ENCODE data around the gene NXPH3.

The NXPH3 gene

GRCh38 chr17:49618028-49618611 is 42.4 kb downstream of the NXPH3 start:
- no peak overlapping the region for H3K4me3 ChIP-seq (replicated peaks; ENCODE audit: low read depth, low read length)
- H3K36me3 ChIP-seq (ENCODE audit: control insufficient read depth, insufficient read depth, low read length): peaks cover 12% of the 10 kb centered on the region
- no peaks in the 10 kb centered on the region for H3K27me3 ChIP-seq (replicated peaks; ENCODE audit: control insufficient read depth, insufficient read depth, low read length)
- no peak for TF ChIP-seq CTCF (IDR thresholded peaks at IDR 0.05; ENCODE audit: insufficient read depth, low read length, poor library complexity, severe bottlenecking)
- DNase-seq (ENCODE audit: extremely low read depth, insufficient read length): no peak

DNA sequence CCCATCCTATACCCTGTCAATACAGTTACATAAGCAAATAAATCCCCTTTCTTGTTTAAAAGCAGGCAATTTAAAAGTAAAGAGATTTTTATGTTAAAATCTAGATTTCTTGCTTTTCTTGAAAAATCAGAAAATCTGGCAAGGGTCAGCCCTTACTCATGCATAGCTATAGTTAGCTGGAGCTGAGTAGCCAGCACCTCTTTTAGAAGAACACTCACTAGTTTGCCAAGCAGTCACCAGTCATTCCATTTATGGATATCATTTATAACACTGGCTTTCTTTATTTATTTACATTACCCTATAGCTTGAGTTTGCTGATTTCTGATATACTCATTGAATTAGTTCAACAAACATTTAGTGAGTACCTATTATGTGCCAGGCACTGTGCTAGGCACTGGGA is 45.7 kb downstream of the NXPH3 start:
- no peak for DNase-seq (ENCODE audit: extremely low read depth, insufficient read length)
- H3K4me3 ChIP-seq (replicated peaks; ENCODE audit: low read depth, low read length): no peak overlapping the region
- peaks cover 11% of the 10 kb centered on the region for H3K36me3 ChIP-seq (ENCODE audit: control insufficient read depth, insufficient read depth, low read length)

DNA sequence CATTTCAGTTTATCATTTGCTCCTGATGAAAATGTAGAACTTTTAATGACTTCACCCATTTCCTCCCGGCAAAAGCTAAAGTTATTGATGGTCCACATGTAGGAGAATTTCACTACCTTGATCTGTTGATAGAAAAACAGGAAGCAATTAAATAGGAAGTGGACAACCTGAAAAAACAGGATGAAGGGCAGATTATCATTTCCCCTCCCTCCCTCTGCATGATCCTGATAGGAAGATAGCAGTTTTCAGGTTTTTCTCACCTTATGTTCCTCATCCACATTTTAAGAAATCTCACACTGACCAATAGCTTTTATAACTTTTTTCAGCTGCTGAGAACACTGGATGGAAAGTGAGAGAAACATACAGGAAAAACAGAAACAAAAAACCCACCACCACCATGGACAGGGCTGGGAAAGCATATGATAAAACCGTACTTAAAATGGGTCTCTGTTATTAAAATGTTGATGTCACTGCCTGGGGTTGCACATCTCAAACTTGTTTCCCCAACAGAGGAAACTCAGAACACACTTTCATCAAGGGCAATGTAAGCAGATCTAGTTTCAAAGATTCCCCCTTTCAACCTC is 46.4 kb downstream of the NXPH3 start:
- TF ChIP-seq CTCF (IDR thresholded peaks at IDR 0.05; ENCODE audit: insufficient read depth, low read length, poor library complexity, severe bottlenecking): no peak
- no peak for DNase-seq (ENCODE audit: extremely low read depth, insufficient read length)
- peaks cover 11% of the 10 kb centered on the region for H3K36me3 ChIP-seq (ENCODE audit: control insufficient read depth, insufficient read depth, low read length)
- no peaks in the 10 kb centered on the region for H3K27me3 ChIP-seq (replicated peaks; ENCODE audit: control insufficient read depth, insufficient read depth, low read length)
- H3K4me3 ChIP-seq (replicated peaks; ENCODE audit: low read depth, low read length): no peak overlapping the region

More for the DNA sequence above, 45.7 kb downstream of the NXPH3 start:
- H3K27me3 ChIP-seq (replicated peaks; ENCODE audit: control insufficient read depth, insufficient read depth, low read length): no peaks in the 10 kb centered on the region
- no peak for TF ChIP-seq CTCF (IDR thresholded peaks at IDR 0.05; ENCODE audit: insufficient read depth, low read length, poor library complexity, severe bottlenecking)

DNA sequence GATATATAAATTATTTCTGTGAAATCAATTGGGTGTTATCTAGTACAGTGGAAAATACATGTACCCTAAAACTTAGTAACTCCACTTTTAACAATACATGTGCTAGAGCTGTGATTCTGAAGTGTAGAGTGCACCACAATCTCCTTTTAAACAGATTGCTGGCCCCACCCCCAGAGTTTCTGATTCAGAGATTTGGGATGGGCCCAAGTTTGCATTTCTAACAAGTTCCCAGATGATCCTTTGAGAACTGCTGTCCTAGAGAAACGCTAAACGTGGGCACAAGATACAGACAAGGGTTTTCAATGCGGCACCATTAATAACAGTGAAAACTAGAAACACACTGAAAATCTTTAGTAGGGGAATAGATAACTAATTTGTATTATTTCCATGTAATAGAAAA is 49.2 kb downstream of the NXPH3 start:
- no peak for TF ChIP-seq CTCF (IDR thresholded peaks at IDR 0.05; ENCODE audit: insufficient read depth, low read length, poor library complexity, severe bottlenecking)
- Histone ChIP-seq H3K4me3 (replicated peaks; ENCODE audit: low read depth, low read length) (no peak overlapping the region), H3K36me3 (ENCODE audit: control insufficient read depth, insufficient read depth, low read length) (peaks cover 8% of the 10 kb centered on the region), H3K27me3 (replicated peaks; ENCODE audit: control insufficient read depth, insufficient read depth, low read length) (no peaks in the 10 kb centered on the region)
- no peak for DNase-seq (ENCODE audit: extremely low read depth, insufficient read length)

DNA sequence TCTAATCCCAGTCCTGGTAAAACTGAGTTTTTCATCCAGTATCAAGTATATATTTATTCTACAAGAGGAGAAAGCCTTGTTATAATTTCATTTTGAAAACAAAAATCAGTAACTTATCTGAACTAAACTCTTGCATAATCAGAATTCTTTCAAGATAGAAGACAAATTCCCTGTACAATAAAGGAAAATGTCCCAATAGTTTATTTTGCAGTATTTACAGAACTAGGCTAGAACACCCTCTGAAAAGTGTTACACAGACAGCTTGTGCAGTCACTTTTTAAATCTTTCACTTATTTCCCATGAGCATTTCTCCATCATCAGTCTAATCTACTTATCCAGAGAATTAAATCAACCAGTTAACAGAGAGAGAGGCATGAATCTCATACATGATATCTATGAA is 53.8 kb downstream of the NXPH3 start:
- no peak for TF ChIP-seq CTCF (IDR thresholded peaks at IDR 0.05; ENCODE audit: insufficient read depth, low read length, poor library complexity, severe bottlenecking)
- Histone ChIP-seq H3K36me3 (ENCODE audit: control insufficient read depth, insufficient read depth, low read length) (no peaks in the 10 kb centered on the region), H3K27me3 (replicated peaks; ENCODE audit: control insufficient read depth, insufficient read depth, low read length) (no peaks in the 10 kb centered on the region), H3K4me3 (replicated peaks; ENCODE audit: low read depth, low read length) (no peak overlapping the region)
- DNase-seq (ENCODE audit: extremely low read depth, insufficient read length): no peak
